Colonic mucosa (tissue), 4 donors: Measurements from ENCODE around the gene SV2A. TPM values are rescaled to one million over a fixed set of nuclear protein-coding genes. Genes with fewer than 3 reads are reported as not detected.
"Not testable (repeated sequence)": the region's sequence is repeated elsewhere in the genome, so short reads cannot be mapped to it uniquely, and the experiment has no call there.

ENCODE experiments used
- DNase-seq: peaks from one replicate; pipeline ENCODE4 v3.0.0-alpha.2; 2020
- H3K27ac ChIP-seq: fragments of 200-600 bp; one replicate; pipeline ENCODE4 v1.8.0; 2021
- H3K27me3 ChIP-seq: fragments of 200-600 bp; one replicate; pipeline ENCODE4 v1.8.0; 2021
- H3K36me3 ChIP-seq: fragments of 200-600 bp; one replicate; pipeline ENCODE4 v1.8.0; 2021
- H3K4me1 ChIP-seq: fragments of 200-600 bp; one replicate; pipeline ENCODE4 v1.8.0; 2021; ENCODE audit warnings: mild to moderate bottlenecking
- H3K4me3 ChIP-seq: fragments of 200-600 bp; one replicate; pipeline ENCODE4 v1.8.0; 2021
- H3K9ac ChIP-seq, 2 donors: one replicate each; pipeline ENCODE4 v1.7.0; 2013; ENCODE audit warnings: control low read depth in 2 of 2, low read depth in 2 of 2, low read length in 2 of 2
- H3K9me3 ChIP-seq: fragments of 200-600 bp; one replicate; pipeline ENCODE4 v1.8.0; 2021
- intact Hi-C: fragments of 100-400 bp; cut with DNase I; formaldehyde crosslinking; loops from one replicate; pipeline ENCODE4 v1.14.1; 2022
- total RNA-seq, 2 donors: library from RNA; stranded (reverse); fragmentation: NEBNext Ultra II Directional in 1 of 2; extraction: Animal tissue kit (Norgen Biotek cat#: 25700) in 1 of 2; gene quantifications; one replicate each; pipeline ENCODE4 v1.2.1, GENCODE V29; 2021
- TF ChIP-seq, protein P1 (sequence below): fragments of 200-600 bp; IDR thresholded peaks from one replicate; pipeline ENCODE4 v1.8.0; 2022; ENCODE audit warnings: antibody characterized with exemption, mild to moderate bottlenecking
- donor health status: healthy.
- donor health status: DM: no; HTN: no; CAD: no.
- donor health status: DM: no; HTN: no; CAD: no.

Gene SV2A
- total RNA-seq, 2 donors from 2014 or later = 0.89 to 1.5 TPM

DNA sequence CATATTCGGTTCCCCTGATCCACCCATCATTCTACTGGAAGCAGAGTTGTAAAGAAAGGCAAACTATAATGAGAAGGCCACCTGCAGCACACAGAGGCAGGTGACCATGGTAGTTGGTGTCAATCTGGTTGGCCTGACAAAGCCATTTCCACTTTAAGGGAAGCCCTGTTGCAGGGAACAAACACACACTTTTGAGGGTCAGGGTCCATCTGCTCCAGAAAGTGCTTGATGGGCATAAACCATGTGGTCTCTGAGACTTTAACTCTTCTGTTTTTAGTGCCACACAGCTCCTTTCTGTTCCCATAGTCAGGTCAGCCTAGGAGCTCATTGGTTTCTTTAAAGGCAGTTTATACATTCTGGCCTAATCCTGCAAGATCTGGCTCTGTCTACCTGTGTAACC, 35.8 kb downstream of the SV2A start:
- intact Hi-C loops = no loop called here
- Histone ChIP-seq H3K4me1 (no peaks in the 10 kb centered on the region), H3K27ac (no peak overlapping the region), H3K36me3 (no peaks in the 10 kb centered on the region), H3K9me3 (no peaks in the 10 kb centered on the region), H3K9ac (no peak overlapping the region), H3K4me3 (no peak overlapping the region), H3K27me3 (no peaks in the 10 kb centered on the region)
- no peak for DNase-seq
- TF ChIP-seq, protein P1, sequence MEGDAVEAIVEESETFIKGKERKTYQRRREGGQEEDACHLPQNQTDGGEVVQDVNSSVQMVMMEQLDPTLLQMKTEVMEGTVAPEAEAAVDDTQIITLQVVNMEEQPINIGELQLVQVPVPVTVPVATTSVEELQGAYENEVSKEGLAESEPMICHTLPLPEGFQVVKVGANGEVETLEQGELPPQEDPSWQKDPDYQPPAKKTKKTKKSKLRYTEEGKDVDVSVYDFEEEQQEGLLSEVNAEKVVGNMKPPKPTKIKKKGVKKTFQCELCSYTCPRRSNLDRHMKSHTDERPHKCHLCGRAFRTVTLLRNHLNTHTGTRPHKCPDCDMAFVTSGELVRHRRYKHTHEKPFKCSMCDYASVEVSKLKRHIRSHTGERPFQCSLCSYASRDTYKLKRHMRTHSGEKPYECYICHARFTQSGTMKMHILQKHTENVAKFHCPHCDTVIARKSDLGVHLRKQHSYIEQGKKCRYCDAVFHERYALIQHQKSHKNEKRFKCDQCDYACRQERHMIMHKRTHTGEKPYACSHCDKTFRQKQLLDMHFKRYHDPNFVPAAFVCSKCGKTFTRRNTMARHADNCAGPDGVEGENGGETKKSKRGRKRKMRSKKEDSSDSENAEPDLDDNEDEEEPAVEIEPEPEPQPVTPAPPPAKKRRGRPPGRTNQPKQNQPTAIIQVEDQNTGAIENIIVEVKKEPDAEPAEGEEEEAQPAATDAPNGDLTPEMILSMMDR = no peak

DNA sequence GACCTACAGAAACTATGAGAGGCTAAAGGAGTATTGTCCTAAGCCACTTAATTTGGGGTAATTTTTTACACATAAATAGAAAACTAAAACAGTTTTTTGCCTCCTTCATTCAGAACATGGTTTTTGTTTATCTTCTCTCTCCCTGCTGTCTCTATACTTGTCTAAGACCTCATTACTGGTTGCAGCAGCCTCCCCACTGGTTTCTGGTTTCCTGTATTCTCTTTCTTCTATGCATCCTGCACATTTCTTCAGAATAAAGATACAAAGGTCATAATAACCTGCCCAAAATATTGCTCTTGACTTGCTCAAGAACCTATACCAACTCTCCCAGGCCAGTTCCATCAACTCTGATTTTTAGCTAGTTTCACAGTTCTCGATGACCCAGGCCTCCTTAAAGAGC, 38.1 kb downstream of the SV2A start:
- DNase-seq = no peak
- Histone ChIP-seq H3K4me3 (no peak overlapping the region), H3K27me3 (no peaks in the 10 kb centered on the region), H3K36me3 (no peaks in the 10 kb centered on the region), H3K27ac (no peak overlapping the region), H3K9me3 (no peaks in the 10 kb centered on the region), H3K4me1 (no peaks in the 10 kb centered on the region), H3K9ac (no peak overlapping the region)
- TF ChIP-seq, protein P1 = no peak
- intact Hi-C loops = no loop called here

DNA sequence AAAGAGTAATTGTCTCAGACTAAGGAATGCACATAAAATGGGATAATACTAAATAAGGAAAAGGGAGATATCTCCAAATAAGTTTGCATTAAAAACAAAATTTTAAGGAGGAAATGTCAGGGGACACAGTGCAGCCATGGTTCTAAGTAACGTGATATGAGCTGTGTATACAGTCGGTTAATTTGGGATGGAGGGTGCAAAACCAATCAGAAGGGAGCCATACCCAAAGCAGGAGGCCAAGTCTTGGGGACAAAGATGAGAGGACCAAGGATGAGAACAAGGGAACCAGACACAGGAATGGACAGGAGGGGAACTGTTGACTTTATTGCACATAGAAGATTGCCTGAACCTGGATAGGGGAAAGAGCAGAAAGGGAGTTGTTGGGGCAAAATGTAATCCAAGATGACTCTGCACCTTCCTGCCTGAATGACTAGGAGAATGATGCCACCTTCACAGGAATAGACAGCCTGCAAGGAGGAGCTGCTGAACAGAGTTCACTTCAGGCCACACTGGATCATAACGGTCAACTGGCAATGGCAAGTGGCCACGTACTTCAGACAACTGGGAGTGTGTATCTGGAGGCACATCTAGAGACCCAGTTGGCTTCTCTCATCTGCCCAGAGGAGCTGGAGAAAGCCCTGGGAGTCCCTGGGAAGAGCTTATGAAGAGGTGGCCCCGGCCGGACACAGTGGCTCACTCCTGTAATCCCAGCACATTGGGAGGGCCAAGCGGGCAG, 40.3 kb downstream of the SV2A start:
- Histone ChIP-seq H3K4me1 (no peaks in the 10 kb centered on the region), H3K27me3 (no peaks in the 10 kb centered on the region), H3K9ac (no peak overlapping the region), H3K27ac (no peak overlapping the region), H3K4me3 (no peak overlapping the region), H3K9me3 (no peaks in the 10 kb centered on the region), H3K36me3 (no peaks in the 10 kb centered on the region)
- intact Hi-C loops = no loop called here
- no peak for DNase-seq
- TF ChIP-seq, protein P1 = no peak

DNA sequence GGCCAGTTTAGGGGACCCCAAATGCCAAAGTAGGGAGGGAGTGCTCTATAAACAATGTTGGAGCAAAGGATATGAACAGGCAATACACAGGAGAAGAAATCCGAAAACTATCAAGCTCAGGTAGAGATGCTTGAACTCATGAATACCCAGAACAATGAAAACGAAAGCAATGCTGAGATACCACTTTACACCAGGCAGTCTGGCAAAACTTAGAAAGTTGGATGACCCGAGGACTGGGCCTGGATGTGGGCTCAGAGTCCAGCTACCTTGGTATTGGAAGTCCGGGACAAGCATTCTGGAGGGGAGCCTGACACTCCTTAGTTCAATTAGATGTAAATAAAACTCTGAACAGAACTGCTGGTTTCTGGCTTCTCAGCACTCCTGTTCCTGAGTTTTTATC, 44.6 kb downstream of the SV2A start:
- H3K9me3 ChIP-seq, H3K27me3 ChIP-seq, DNase-seq, H3K27ac ChIP-seq, H3K36me3 ChIP-seq, H3K4me1 ChIP-seq, H3K4me3 ChIP-seq, intact Hi-C loops, H3K9ac ChIP-seq: not testable (repeated sequence)

DNA sequence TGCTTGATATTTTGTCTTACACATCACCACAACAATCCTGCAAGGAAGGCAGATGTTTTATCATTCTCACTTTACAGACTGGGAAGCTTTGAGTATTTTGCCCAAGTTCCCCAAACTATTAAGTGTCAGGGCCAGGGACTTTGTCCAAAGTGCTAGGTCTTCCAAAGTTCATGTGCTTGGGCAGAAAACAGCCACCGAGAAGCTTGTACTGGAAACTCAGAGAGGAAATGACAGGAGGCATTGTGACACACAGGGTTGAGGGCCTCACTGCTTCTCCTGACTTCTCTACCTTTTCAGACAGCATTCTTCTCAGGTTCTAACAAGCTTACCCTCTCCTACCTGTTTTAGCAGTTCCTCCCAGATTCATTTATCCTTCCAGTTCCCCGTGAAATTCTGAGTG, 50.8 kb downstream of the SV2A start:
- H3K4me1 ChIP-seq, H3K9me3 ChIP-seq, H3K27me3 ChIP-seq, DNase-seq, H3K4me3 ChIP-seq, H3K9ac ChIP-seq, H3K36me3 ChIP-seq, H3K27ac ChIP-seq, intact Hi-C loops: not testable (repeated sequence)

DNA sequence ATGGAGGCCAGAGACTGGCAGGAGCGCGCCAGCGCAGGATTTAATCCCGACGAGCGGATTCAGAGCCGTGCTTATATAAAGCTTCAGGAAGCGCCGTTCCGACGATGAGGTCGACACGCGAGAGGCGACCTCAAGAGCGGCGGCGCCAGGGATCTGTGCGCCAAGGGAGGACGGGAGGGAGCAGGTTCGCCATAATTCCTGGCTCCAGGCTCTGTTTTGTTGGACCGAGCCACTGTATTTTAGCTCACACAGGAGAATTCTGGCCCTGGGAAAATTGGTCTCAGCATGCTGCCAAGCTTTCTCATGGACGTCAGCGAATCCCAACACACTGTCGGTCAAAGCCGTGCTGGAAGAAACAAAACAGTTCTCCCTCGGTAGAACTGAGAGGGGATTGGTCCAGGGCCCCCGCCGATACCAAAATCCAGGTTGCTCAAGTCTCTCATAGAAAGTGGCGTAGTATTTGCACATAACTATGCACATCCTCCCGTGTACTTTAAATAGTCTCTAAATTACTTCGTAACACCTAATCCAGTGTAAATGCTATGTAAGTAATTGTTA, 56.1 kb downstream of the SV2A start:
- H3K9ac ChIP-seq, H3K4me3 ChIP-seq, DNase-seq, H3K9me3 ChIP-seq, H3K4me1 ChIP-seq, H3K27me3 ChIP-seq, H3K27ac ChIP-seq, intact Hi-C loops, H3K36me3 ChIP-seq: not testable (repeated sequence)

DNA sequence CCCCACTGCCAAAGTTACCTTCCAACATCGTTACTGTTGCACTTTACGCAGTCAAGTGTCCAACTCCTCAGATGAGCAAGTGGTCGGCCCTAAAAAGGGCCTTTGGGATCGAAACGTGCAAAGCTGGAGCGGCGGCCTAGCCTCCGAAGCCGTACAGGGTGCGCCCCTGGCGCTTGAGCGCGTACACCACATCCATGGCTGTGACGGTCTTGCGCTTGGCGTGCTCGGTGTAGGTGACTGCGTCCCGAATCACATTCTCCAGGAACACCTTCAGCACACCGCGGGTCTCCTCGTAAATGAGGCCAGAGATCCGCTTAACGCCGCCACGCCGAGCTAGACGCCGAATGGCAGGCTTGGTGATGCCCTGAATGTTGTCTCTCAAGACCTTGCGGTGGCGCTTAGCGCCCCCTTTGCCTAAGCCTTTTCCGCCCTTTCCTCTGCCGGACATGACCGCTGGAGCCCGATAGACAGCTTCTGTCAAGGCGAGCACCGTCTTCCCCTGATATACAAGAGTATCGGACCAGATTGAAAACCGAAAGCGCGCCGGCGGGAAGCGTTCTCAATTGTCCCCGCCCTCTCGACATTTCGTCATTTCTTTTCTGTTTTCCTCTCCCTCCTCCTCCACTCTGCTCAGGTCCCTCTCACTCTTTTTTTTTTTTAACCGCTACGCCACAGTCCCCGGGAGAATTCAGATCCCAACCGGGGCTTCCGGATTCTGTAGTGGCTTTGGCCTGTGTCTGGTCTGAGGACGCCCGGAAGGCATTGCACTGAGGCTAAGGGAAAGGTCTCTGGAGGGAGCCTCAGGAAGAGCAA, 56.8 kb downstream of the SV2A start:
- intact Hi-C loops, H3K9ac ChIP-seq, H3K36me3 ChIP-seq, H3K27ac ChIP-seq, H3K4me3 ChIP-seq, H3K27me3 ChIP-seq, H3K4me1 ChIP-seq, DNase-seq, H3K9me3 ChIP-seq: not testable (repeated sequence)

DNA sequence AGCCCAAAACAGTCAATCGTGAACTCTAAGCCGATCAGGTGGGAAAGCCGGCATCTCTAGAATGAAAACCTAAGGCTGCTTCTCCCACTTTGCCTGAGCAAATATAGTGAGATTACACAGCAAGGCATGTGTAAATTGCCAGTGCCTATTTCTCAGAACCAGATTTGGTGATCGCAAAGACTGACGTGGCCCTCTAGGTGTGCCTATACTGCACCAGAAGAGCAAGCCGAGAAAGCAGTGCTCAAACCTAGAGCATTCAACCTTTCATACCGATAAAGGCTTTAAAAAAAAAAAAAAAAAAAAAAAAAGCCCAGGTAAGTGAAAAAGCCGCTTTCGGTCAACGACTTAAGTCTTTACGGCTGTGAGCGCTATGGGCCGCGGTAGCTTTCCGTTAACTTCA, 57.4 kb downstream of the SV2A start:
- not testable (repeated sequence) for H3K9ac ChIP-seq, H3K4me1 ChIP-seq

More for the DNA sequence above, 57.4 kb downstream of the SV2A start:
- intact Hi-C loops, DNase-seq, H3K4me3 ChIP-seq, H3K27me3 ChIP-seq, H3K36me3 ChIP-seq, H3K9me3 ChIP-seq, H3K27ac ChIP-seq: not testable (repeated sequence)
